CD4-positive, alpha-beta T cell treated with Interleukin-12 subunit alpha and Interleukin-12 subunit beta, for 1 hour (primary cell): ENCODE data around the gene SPPL2B.
"Not testable (repeated sequence)": the region's sequence is repeated elsewhere in the genome, so short reads cannot be mapped to it uniquely, and the experiment has no call there.

ENCODE experiments used
- DNase-seq: peaks from one replicate; pipeline ENCODE4 v3.0.0-alpha.2; 2020

SPPL2B gene

DNA sequence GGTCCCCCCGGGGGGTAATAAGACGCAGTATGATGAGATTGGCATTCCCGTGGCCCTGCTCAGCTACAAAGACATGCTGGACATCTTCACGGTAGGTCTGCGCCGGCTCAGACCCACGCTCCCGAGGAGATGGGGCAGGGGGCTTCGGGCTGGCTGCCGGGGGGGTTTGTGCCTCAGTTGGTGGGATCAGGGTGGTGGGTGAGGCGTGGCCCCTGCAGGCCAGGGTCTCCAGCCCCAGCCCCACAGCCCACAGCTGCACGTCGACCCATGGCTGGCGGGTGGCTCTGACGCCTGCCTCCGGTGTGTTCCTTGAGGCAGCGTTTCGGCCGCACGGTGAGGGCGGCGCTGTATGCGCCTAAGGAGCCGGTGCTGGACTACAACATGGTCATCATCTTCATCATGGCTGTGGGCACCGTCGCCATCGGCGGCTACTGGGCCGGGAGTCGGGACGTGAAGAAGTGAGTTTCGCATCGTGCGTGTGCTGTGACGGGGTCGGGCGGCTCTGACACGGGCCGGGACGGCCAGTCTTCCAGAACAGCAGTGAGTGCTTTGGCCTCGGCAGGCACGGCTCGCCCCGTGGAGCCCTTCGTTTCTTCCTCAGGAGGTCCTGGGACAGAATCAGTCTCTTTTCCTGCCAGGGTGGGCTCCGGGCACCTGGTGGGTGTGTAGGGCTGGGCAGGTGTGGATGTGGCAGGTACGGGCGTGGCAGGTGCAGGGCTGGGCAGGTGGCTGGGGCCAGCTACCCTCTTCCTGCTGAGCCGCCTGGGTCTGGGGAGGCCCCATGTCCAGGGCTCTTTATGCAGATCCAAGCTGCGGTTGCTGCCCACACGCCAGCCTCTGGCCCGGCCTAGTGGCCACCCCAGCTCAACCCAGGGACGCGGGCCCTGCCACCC is 10.5 kb downstream of the SPPL2B start:
- DNase-seq: no peak

DNA sequence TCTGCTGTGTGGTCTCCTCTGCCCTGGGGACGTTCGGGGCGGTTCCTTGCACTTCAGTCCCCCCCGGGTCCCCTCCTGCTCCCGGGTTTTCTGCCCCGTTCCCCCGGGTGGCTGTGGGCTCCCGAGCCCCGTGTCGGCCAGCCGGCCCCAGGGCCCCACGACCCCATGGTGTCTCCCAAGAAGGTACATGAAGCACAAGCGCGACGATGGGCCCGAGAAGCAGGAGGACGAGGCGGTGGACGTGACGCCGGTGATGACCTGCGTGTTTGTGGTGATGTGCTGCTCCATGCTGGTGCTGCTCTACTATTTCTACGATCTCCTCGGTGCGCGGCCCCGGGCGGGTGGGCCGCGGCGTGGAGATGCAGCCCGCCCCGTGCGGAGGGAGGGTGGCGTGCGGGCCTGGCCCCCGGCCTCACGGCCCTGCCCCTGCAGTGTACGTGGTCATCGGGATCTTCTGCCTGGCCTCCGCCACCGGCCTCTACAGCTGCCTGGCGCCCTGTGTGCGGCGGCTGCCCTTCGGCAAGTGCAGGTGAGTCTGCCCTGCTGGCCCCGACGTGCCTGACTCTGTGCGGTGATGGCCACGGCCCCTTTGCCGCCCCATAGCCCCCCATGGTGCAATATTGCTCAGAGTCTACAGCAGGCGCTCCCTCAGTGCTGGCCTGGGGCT is 11.3 kb downstream of the SPPL2B start:
- no peak for DNase-seq

DNA sequence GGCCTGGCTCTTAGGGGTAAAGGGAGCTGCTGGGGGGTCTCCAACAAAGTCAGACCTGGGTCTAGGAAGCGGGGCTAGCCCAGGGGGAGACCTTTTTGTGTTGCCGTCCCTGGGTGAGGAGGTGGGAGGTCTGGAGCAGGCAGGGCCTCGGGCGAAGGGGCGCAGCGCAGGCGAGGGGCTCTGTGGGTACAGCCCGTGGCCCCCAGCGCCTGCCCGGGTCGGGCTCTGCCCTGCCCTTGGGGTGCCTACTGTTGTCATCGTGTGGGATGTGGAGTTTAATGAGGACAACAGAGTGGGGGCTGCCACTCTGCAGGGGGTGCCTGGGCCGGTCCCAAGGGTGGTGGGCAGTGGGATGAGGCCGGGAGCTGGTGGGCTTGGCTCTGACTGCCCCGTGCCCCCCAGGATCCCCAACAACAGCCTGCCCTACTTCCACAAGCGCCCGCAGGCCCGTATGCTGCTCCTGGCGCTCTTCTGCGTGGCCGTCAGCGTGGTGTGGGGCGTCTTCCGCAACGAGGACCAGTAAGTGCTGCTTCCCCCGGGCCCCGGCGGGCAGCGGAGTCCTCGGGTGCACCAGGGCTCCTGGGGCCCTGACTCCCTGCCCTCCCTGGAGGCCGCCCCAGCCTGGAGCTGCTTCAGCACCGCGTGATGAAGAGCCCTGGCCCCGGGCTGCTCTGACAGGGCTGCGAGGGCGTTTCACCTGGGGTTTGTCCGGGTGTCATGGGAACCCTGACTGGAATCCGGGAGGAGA is 12.2 kb downstream of the SPPL2B start:
- no peak for DNase-seq

DNA sequence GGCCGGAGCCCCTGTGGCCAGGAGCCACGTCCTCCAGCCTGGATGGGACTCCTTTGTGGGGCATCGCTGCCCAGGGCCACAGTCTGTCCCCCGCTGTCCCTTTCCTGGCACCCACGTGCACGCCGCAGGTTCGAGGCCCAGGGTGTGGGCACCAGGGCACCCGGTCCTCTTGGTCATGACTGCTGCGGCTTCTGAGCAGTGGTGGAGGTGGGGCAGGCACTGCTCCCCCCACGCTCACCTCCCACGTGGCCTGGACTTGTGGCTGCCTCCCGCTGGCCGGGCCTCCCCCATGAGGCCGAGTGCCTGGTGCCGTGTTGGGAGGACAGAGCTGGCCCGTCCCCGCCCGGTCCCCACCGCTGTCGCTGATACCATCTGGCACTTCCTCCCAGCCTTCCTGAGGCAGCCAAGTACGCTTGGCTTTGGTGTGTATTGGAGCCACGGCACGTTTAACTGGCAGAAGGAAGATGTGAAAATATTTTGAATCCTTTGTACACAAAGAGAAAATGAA is 12.8 kb downstream of the SPPL2B start:
- DNase-seq: no peak

DNA sequence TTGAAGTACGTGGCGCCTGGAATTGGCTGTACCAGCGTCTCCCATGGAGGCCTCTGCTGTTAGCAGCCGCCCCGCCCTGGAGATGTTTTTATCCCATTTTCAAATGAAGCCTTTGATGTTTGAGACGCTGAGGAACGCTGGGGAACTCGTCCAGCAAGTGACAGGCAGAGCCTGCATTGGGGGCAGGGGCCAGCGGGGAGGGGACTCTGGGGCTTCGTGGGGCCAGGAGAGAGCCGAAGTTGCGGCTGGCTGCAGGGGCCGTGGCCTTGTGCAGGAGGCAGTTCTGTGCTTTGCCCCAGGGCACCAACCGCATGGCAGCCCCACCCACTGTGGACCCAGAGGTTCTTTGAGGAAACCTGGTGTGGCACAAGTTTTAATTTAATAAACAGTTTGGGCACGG is 13.5 kb downstream of the SPPL2B start:
- no peak for DNase-seq

DNA sequence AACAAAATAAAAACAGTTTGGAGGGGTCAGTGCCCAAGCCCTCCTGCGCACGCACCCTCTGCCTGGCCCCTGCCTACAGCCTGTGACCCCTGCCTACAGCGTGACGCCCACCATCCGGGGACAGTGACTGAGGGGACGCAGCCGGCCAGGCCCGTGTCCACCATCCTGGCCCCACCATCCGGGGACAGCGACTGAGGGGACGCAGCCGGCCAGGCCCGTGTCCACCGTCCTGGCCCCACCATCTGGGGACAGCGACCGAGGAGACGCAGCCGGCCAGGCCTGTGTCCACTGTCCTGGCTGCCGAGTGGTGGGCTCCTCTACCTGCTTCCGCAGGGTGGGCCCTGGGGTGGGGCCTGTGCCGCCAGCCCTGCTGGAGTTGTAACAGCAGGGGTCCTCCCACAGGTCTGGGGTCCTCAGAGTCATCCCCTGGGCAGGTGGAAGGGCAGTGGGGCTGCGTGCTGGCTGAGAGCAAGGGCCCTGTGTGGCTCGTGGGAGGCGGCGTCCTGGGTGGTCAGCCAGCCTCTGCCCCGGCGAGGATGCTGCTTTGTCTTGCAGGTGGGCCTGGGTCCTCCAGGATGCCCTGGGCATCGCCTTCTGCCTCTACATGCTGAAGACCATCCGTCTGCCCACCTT is 14.3 kb downstream of the SPPL2B start:
- no peak for DNase-seq

DNA sequence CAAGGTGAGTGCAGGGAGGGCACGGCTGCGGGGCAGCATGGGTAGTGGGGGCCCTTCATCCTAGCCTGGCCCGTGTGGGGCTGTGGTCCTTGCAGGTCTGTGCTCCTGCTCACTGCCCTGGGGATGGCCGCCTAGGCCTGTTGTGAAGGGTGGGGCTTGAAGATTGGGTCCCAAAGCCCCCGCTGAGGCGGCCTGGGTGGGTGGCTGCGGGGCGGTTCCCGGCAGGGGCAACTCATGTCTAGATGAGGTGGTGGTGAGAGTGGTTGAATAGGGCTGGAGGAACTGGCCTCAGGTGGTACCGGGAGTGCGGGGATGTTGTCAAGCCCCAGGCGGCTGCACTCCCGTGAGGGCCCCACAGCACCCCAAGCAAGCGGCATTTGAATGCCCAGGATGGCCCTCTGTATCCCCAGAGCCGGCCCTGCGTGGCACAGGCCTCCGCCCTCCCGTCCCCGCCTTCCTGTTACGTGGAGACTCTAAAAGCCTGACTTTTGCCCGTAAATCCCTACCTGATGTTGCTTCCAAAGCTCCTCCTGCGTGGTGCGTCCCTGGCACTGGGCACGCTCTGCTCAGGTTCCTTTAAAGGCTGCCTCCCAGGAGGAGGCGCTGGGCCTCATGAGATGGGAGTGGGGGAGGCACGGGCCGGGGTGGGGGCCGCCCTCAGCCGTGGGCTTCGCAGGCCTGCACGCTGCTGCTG is 15.0 kb downstream of the SPPL2B start:
- DNase-seq: no peak

DNA sequence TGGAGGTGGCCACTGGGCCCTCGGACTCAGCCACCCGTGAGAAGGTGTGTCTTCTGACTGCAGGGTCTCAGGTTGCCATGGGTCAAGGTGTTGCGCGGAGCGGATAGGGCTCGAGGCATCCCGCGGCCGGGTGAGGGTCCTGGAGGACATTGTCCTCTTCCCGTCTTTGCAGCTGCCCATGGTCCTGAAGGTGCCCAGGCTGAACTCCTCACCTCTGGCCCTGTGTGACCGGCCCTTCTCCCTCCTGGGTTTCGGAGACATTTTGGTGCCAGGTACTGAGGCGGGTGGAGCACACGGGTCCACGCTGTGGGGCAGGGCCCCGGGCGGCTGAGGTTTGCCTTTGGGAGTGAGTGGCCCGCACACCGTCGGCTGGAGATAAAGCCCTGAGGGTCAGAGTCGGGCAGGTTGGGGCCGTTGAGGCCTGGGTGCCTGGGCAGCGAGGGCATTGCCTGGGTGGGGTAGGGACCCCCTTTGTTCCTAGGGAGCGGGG is 15.9 kb downstream of the SPPL2B start:
- no peak for DNase-seq

DNA sequence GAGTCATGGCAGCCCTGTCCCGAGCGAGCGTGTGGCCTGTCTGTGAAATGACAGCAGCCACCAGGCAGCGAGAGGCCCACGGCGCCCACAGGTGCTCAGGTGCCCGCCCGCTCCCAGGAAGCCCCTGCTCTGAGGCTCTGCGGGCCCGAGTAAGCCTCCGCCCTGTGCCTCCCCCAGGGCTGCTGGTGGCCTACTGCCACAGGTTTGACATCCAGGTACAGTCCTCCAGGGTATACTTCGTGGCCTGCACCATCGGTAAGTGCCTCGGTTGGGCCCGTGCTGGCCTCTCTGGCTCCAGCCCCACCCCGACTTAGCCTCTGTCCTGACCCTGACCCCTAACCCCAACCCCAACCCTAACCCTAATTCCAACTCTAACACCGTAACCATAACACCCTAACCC is 16.6 kb downstream of the SPPL2B start:
- no peak for DNase-seq

DNA sequence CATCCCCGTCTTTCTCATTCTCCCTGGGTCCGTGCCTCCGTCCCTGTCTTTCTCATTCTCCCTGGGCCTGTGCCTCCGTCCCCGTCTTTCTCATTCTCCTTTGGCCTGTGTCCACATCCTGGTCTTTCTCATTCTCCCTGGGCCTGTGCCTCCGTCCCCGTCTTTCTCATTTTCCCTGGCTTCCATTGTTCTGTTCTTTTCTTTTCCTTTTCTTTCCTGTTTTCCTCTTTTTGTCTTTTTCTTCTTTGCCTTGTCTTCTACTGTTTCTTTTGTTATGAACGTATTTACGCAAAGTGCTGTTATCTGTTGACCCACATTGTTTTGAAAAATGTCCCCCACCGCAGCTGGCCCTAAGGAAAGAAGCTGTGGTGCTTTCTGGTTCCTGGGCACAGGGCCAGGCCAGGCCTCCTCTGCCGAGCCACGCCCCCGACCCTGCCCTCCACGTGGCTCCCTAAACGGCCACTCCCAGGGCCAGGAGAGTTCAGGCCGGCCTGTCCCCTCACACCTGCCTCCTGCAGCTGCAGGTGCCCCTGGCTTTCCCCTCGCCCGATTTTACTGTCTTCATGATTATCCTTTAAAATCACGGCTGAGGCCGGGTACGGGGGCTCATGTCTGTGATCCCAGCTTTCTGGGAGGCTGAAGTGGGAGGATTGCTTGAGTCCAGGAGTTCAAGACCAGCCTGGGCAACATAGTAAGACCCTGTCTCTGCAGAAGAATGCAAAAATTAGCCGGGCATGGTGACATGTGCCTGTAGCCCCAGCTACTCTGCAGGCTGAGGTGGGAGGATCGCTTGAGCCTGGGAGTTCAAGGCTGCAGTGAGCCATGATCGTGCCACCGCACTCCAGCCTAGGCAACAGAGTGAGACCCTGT is 17.5 kb downstream of the SPPL2B start:
- no peak for DNase-seq

DNA sequence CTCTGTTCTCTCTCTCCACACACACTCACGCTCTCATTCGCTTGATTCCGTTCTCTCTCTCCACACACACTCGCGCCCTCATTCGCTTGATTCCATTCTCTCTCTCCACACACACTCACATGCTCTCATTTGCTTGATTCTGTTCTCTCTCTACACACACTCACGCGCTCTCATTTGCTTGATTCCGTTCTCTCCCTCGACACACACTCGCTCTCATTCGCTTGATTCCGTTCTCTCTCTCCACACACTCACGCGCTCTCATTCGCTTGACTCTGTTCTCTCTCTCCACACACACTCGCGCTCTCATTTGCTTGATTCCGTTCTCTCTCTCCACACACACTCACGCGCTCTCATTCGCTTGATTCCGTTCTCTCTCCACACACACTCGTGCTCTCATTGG is 21.3 kb downstream of the SPPL2B start:
- DNase-seq: not testable (repeated sequence)

DNA sequence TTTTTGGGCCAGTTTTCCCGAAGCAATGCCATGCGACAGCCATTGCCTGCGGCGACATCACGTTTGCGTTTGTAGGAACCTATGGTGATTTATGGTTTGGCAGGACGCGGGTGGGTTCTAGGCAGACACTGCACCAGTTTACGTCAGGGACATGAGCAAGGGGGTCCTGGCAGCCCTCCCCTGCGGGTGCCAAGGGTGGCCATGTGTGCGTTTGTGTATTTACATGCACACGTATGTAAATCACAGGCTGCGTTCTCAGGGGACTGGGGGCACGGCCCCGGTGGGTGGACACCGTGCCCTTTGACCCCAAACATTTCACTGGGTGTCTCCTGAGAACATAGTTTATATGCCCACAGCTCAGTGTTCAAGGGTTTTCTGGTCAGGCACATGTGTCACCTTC is 22.2 kb downstream of the SPPL2B start:
- no peak for DNase-seq

DNA sequence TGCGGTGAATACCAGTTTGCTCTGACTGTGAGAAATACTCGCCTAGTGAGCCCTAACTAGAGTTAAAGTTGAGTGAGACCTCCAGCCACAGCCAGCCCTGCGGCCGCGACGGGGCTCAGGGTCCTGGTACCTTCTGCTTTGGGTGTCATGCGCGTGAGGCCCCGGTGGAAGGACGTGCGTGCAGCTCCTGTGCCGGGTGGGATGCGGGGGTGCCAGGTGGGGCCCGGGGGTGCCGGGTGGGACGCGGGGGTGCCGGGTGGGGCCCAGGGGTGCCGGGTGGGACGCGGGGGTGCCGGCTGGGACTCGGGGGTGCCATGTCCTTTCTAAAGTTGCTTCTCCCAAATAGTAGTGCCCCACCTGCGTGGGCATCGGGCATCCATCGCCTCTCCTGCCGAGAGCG is 23.1 kb downstream of the SPPL2B start:
- DNase-seq: no peak

DNA sequence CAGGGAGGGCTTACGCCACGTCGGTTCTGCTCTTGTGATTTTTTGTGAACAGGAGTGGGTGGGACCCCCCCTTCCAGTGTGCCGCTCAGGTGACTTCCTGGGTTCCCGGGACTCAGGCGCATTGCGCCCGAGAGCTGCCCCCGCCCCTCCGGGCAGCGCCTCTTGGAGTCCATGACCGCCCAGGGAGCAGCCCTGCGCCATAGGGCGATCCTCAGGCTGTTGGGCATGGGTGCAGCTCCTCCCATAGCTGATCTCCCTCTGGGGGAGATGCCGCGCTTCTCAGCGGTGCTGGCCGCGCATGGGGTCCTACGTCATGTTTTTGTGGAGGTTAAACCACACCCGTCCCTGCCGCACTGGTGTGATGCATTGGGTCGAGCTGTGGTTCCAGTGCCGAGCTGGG is 23.6 kb downstream of the SPPL2B start:
- DNase-seq: no peak

DNA sequence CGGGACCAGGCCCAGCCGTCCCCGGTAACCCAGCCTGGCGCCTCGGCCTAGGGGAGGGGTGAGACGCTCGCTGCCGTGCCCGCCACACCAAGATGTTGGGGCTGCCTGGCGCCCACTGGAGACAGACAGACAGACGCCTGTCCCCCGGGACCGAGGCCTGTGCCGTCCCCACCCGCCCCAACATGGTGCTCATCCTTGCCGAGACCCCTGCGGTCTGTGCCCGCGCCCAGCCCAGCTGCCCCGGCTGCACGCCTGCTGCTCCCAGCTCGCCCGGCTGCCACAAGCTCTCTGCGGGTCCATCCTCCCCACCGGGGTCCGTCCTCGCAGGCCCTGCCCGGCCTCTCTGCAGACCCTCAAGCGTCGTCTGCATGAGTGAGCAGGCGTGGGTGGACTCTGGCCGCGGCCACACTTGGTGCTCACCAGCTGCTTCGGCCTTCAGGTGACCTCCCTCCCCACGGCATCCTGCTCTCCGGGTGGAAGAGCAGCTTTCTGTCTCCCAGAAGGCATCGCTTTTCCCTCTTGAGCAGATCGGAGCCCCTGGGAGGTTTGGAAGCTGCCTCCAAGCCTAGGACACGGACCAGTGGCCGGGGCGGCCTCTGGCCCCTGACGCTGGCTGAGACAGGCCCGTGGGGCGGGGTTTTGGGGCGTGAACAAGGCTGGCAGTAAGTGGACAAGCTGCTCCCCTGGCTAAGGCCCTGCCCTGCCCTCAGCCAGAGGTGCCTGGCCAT is 24.8 kb downstream of the SPPL2B start:
- no peak for DNase-seq

DNA sequence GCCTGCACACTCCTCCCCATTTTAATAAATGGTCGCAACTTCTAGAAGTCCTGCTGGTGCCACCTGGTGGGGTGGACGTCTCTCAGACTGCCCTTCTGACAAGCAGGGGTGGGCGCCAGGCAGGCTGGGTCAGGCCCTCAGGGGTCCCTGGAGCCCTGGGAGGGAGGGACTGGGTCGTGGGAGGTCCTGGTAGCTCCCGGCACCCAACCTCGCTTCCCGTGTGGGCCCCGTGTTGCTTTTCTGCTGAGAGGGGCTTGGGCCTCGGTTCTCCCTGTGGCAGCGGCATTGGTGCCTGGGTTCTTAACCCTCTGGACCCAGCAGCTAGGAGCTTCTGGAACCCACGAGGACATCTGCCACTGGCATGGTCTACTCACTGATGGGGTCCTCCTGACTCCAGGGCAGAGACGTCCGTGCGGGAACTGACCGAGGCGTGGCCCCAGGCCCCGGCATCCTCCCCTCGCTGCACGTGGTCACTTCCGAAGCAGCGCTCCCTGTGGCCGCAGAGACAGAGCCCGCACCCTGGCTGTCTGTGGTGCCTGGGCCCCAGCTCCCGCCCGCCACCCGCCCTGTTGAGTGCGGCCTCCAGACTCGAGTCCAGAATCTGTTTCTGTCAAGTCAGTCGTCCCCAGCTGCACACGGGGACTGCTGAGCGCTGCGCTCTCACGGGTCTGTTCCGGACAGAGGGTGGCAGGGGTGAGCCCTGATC is 25.6 kb downstream of the SPPL2B start:
- DNase-seq: no peak

DNA sequence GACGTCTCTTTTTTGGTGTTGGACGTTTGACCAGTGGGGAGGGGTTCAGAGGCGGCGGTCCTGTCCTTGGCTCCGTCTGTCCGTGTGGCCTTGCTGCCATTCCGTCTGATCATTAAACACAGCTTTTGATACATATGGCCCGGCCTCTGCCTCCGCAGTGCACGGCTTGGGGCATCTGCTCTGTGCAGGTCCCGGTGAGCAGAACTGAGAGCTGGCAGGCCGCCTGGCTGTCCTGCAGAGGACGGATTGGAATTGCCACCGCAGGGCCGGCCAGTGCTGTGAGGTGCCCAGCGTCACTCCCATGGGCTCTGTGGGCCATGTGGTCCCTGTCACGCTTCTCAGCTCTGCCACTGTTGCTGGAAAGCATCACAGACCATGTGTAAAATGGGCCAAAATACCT is 26.2 kb downstream of the SPPL2B start:
- no peak for DNase-seq

DNA sequence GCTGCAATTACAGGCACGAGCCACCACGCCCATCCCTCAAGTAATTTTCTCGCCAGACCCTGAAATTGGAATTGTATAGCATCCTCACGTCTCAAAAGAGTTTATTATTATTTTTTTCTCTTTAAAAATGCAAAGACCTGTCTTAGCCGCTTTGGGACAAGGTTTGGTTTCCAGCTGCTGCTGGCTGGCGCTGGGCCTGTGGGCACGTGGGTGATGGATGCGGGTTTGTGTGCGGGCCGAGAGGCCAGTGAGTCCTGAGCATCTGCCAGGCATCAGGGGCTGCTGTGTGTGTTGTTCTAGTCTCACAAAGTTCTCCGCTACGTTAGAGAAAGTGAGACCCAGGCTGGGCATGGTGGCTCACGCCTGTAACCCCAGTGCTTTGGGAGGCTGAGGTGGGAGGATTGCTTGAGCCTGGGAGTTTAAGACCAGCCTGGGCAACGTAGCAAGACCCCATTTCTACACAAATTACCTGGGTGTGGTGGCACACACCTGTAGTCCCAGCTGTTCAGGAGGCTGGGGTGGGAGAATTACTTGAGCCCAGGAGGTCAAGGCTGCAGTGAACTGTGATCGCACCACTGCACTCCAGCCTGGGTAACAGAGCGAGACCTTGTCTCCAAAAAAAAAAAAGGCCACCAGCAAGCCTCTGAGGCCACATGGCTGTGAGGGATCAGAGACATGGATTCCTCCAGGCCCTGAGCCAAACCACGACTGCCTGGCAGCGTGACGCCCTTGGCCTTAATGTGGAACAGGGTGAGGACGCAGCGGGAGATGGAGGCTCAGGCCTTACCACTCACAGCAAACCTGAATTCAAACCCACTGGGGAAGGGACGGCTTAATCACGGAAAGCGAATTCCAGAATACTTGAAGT is 26.9 kb downstream of the SPPL2B start:
- DNase-seq: no peak
